CD4-positive, alpha-beta T cell treated with Interleukin-15 for 1 hour (primary cell): ENCODE data around the gene C5orf58.

Experiments used
- DNase-seq: peaks from one replicate; pipeline ENCODE4 v3.0.0-alpha.2; 2020

Gene C5orf58

DNA sequence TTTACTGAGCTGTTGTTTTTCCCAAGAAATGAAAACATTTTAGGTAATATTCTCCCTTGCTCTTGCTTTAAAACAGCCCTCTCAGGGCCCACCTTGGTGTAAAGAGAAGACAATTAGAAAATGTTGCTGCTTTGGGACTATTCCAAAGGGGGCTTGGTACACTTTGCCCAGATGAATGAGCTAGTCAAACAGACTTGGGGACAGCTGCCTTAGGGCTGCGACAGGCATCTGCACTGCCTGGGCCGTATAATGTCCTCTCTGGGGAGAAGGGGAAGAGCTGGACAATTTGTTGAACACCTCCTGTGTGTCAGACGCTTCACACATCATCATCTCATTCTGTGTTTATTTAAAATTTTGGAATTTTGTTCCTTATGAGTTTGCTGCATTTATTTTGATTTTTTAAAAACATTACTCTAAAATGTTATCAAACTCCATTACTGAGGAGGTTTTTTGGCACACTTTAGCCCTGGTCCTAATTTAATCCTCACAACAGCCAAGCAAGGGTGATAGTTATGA, 28.8 kb downstream of the C5orf58 start:
- no peak for DNase-seq

DNA sequence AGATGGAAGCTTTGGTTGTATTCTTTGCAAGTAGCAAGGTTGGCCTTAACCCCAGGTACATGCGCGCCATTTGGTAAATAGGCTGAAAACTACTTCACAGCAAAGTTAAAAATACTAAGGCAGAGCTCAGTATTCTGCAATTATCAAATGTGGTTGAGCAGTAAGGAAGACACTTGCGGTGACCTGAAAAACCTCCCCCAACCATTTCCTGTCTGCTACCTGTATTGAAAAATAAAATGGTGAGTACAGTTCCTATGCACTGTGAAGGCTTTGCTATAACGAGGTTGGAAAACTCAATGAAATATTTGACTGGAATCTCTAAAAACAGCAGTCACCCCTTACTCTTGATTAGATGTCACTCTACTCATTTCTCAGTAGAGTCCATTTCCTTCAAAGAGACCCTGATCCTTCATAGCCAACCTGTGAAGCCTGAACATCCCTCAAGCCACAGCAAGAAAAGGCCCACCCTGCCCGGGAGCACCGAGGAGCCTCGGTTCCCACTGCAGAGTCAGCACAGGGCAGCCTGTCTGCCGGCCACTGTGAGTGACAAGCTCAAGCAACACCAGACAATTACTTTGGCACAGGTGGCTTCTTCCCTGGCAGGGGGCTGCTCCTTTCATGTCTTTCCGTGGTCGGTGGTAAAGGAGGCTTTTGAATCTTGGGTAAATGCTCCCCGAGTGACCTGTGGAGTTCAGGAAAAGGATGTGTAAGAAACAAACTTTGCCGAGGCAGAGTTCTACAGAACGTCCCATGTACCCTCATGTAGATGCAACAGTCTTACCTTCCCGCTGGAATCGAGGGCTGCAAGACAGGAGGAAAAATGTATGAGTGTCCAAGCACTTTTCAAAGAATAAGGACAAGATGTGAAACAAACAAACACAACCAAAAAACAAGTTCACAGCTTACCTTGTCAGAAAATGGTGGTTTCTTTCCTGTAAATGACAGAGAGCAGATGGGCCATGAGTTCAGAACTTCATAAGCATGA, 29.6 kb downstream of the C5orf58 start:
- DNase-seq: peak; percentile 43

DNA sequence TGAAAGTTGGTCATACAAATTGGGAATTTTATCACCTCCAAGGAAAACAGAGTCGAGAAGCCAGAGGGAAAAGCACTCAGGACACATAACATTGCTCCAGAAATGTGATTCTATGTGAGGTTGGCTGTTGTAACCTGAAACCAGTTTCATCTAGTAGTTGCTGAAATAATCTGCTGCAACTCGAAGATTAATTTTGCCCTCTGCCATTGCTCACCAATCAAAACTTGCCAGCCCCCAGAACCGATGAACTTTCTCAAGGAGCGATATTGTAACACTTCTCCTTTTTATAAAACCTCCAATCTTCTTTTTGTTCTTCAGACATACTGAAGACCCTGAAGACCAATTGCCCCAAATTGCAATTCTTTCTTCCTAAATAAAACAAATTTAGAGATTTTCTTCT, 31.1 kb downstream of the C5orf58 start:
- no peak for DNase-seq

DNA sequence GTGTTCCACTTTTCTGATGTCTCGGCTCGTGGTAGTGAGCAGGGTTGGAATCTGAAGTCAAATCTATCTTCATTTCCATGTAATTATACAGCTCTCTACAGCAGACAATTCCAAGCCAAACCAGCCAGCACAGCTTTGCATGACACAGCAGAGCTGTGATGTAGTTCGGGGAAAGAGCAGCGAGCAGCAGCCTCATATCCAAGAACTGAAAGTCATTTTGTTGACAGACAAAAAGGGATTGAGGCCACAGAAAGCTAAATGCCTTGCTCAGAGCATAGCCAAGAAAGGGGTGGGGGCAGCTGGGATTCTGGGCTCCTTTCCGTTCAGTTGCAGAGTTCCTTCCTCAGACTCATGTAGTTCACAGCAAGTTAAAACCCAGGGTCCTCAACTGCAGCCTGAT, 32.7 kb downstream of the C5orf58 start:
- no peak for DNase-seq

DNA sequence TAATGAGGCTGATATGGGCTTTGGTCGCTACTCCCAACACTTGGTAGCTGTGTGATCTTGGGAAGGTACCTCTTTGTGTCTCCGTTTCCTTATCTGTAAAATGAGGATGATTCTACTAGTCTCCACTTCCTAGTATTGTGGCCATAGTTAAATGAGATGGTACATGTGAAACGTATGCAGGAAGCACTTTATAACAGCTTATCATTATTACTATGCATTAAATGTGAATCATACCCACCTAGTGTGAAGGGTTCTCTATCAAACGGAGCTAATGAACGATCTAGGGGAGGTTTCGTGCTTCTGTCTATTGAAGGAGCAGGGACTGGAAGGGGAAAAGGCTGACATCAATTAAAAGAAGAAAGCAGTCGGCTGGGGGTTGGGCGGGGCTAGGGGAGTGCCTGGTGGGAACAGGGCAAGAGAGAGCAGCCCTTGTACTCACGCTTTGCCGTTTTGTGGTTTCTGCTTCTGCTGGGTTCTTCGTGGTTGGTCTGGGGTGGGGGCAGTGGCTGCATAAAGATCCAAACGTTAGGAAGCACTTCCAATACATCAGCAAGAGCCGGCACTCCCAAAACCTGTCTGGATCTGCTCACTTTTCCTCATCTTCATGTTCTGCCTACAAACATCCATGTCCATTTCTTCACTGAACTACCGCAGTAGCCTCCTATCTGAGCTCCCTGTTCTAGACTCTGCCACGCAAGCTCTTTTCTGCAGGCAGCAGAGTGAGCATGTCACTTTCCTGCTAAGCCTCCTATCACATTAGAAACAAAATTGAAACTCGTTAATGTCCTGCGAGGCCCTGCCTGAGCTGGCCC, 34.0 kb downstream of the C5orf58 start:
- no peak for DNase-seq

DNA sequence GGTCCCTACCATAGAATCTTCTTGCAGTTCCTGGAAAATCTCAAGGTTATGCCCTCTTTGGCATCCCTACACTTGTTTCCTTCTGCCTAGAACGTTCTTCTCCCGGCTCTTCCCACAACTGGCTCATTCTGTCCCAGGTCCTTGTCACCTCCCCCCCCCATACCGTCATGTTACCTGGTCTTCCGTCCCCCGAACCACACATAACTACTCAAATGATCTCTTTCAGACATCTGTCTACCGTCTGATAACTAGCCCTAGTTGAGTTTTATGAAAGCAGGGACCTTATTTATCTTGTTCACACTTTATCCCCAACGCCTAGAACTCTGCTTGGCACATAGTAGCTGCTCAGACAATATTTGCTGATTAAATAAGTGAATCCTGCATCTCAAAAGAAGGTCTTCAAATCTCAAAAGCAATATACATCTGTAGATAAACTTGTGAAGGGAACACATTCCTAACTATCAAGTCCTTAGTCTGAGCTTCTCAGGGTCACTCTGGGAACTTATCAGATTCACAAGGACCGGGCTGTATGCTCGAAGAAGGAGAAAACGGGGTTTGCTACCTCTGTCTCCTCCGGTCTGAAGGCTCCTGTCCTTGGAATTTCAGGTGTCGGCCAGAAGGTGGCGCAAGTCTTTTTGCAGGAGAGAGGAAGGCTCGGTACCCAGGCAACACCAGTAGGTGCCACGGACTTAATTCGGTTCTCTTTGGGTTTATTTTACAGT, 34.8 kb downstream of the C5orf58 start:
- peak; percentile 85 for DNase-seq

DNA sequence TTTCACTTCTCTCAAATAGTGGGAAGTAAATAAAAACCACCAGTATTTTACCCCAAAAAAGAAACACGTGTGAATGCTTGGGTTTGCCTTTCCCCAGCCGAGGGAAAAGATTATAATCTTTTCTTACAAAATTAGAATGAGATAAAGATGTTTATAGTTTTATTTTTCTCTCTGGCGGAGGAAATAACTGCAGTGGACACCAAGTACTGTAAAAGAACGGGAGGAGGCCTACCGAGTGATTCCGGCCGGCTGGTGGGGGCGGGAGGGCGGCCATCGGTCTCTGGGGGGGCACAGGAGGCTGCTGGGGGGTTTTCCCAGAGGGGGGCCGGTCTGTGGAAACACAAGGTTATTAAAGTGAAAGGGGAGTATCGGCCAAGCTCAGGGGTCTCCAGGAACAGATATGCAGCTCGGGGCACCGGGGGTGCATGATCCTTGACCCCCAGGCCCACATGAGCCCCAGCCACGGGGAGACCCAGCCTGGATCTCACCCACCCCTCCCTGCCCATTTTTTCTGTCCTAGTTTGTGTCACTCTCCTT, 35.4 kb downstream of the C5orf58 start:
- DNase-seq: no peak

DNA sequence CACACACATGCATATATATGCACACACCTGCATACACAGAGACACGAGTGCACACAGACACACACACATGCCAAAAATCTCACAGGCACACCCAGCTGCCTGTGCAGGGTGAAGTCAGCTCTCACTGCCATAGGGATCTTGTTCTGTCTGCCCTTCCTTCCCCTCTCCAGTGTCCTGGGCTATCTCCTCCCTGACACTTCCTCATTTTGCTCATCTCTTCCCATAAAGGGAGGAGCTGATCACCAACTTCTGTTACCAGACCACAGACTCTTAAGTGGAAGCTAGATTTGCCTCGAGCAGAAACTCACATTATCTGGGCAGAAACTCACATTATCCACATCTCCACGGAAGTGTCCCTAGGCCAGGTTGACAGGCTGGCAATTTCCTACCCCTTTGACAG, 36.1 kb downstream of the C5orf58 start:
- DNase-seq: peak; percentile 47

DNA sequence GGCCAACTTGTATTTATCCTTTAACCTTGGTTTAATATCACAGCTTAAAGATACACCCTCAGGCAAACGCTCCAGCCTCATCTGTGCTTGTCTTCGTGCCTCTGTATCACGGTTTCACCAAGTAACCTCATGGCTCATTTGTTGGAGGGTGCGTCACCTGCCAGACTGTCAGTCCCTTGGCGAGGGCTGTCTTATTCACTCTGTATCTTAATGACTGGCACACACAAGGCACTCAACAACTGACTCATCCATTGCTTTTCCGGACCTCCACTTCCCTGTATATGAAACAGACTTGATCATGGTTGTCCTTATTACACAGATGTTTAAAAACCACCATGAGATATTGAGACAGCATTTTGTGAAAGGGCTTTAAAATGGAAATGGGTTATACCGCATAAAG, 36.8 kb downstream of the C5orf58 start:
- peak; percentile 64 for DNase-seq

DNA sequence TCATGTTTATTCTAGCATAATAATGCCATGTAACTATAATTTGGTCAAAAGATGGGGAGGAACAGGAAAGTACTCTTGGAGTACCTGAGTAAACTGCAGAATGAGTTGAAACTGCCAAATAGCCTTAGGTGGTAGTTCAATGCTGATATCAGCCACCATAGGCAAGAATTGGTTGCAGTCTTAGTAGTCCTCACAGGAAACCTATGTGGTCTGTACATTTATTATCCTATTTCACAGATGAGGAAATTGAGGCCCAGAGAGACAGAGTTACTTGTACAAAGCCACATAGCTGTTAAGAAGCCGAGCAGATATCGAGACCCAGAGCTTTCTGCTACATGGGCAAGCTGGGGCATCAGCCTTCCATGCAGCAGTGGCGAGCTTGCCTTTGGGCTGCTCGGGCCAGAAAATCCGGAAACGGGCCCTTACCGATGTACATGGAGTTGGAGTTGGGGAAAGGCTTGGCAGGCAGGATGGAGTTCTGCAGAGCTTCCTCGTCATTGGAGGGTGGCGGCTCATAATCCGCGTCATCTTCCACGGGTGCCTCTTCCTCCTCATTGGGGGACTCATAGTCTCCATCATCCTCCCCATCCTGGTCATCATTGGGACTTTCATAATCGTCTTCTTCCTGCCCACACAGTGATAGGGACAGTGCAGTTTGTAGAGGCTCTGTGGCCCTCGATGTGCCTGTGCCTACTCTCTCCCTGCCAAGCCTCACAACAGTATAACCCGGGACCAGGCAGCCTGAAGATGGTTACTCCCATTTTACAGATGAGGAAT, 37.7 kb downstream of the C5orf58 start:
- peak; percentile 47 for DNase-seq

DNA sequence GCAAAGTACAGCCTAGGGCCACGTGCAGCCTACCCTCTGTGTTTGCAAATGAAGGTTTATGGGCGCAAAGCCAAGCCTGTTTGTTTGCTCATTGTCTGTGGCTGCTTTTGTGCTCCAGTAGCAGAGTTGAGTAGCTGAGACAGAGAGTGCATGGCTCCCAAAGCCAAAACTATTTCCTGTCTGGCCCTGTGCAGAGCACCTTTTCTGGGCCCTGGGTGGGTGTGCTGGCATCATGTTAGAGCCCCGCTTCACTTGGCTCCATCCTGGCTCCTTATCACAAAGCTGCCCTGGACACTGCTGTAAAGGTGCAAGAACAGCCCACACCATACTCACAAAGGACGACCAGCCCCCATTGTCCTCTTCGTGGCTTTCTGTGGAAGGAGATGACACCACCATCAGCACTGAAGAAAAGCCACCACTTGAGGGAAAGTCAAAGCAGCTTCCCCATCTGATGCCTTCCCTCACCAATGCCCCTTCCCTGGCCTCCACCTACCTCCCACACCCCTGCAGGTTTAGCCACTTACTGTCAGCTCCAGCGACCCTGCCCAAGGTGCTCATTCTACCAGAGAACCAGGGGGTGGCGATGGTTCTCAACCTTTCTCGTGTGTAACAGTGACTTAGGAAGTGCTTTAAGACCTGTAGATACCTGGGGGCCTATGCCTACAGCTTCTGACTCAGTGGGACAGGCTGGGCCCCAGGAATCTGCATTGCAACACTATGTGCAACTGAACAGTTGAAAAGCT, 41.4 kb downstream of the C5orf58 start:
- DNase-seq: peak; percentile 69

DNA sequence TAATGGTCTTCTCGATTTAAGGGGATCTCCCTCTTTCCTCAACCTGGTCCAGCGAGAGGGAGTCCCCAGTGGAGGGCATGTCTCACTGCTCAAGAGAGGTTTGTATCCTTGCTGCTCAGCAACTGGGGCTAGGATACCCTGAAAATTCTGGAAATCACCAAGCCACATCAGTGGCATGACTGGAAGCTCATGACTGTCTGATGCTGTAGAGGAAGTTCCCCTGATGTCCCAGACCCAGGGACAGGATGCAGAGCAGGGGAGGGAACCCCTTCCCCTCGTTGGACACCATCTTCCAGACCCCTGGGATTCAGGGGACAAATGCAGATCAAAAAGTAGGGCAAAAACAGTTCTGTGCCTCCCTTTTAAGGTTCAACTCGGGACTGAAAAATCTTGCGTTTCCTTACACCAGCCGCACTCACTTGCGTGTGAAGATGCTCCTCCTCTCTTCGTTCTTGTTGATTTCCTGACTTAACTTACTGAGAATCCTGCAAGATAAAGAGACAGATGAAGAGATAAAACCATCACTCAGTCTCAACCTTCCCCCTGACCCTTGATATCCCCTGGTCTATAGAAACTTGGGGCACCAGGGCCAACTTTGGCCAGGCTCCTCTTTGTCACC, 42.7 kb downstream of the C5orf58 start:
- DNase-seq: peak; percentile 67

DNA sequence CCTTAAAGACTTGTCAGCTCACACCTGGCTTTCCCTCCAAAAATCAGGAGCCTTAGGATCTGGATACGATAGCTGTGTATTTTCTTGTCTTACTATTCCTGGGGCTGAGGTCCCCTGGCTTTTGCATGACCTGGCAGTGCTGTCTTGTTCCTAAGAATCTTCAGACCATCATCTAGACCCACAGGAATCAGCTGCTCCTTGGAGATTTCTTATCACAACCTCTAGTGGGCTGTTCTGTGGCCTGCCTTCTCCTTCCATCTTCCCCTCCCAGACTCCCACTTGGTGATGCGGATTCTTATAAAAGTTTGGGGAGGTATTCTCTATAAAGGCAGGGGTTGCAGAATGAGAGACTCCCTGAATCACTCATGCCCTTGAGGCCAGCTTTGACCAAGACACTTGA, 43.4 kb downstream of the C5orf58 start:
- no peak for DNase-seq

DNA sequence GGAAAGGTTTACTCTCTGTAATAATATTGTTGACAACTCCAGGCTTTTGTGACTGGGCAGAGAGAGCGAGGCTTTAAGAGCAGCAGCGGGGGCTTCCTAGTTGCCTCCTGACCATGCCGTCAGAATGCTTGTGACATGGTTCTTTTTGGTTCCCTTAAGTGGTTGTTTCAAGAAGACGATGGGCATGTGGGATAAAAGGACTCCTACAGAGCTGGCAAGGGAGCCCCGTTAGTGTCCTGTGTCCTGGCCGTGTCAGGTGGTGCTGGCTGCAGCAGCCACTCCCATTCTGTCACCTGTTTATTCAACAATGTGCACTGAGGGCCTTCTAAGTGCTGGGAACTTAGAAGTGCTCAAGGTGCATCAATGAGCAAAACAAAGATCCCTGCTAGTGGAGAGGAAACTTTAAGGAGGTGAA, 45.1 kb downstream of the C5orf58 start:
- no peak for DNase-seq

DNA sequence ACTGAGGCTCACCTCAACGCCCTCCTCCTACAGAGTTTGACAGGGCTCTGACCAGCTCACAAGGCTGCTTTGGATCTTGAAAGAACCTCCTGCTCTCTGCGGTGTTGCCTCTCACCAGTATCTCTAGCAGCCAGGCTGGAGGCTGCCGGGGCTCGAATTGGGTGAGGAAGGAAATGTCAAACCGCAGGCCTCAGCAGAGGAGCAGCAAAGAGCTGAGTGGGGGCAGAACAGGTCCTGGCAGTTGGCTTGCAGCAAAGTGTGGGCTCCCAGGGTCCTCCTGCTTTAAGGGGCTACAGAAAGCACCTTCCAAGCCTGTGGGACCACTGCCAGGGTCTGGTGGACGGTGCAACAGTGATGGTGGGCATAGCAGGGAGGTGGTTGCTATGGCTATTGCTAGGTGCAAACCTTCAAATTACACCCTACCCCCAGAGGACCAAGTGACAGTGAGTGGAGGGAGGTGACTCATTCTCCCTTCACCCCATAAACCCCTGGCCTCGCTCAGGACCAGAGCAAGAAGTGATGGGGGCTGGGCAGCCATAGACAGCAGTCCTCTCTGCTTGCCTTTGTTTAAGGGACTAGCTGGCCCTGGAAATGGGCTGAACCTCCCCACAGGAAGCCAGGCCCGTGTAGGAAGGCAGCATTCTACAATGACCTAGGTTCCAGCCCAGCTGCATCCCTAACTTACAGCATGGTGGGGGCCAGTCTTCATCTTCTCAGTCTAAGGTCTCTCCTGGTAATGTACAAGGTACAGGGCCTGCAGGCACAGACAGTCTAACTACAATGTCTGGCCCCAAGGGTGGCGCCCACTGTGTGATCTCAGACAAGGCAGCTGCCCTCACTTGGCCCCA, 46.0 kb downstream of the C5orf58 start:
- peak; percentile 87 for DNase-seq

DNA sequence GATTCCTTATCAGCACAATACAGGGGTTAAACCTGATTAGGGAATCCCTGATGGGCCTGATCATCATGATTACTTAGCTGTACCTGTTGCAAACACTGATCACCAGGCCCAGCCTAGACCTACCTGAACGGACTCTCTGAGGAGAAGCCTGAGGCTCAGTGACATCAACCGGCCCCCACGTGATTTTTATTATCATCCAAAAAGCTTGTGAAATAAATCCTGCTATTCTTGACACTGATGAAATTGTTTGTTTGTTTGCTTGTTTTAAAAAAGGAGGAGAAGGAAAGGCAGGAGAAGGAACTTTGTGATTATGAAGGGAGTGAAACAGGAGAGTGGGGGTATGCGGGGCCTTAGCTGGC, 46.7 kb downstream of the C5orf58 start:
- DNase-seq: no peak

DNA sequence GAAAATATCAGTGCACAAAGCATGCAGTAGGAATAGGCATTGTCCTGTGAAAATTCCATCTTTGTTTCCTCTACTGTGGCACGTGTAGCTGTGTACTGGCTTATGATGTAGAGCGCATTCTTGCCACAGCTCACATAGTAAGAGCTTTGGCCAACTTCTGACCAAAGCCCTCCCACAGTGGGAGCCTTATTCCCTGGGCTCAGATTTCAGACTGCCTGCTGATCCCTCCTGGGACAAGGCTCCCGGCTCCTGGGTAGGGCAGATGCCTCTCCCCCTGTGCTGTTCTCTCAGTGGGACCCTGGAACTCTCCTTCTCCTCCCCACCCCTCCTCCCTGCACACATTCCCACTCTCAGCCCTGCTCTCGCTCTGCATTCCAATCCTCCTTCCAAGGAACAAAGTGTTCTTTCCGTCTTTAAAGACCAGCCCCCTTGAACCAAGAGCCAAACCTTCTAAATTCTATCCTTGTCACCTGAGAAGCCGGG, 47.3 kb downstream of the C5orf58 start:
- no peak for DNase-seq

DNA sequence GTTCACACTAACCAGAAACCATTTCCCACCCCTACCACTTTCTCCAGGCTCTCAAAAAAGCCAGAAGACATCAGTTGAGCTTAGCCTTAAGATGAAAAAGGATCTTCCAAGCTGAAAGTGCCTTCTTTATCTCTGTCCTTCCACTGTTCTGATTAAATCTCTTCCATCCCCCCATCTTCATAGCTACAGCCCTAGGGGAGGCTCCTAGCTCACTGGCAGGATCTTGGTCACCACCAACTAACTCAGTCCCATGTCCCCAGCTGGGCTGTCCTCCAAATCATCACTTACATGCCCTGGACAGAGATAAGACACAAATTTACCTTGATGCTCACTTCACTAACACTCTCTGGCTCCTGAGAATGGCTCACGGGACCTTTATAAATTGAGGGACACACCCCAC, 50.5 kb downstream of the C5orf58 start:
- no peak for DNase-seq

DNA sequence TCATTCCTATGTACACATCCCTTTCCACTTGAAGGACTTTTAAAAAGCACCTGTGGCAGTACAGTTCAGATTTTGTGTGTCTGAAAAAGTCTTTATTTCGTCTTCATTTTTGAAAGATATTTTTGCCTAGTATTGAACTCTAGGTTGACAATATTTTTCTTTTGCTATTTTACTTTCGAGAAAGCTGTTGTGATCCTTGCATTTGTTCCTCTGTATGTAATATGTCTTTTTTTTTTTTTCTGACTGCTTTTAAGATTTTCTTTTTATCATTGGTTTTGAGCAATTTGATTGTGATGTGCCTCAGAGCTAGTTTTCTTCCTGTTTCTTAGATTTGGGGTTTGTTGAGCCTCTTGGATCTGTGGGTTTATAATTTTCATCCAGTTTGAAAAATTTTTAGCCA, 51.4 kb downstream of the C5orf58 start:
- no peak for DNase-seq

DNA sequence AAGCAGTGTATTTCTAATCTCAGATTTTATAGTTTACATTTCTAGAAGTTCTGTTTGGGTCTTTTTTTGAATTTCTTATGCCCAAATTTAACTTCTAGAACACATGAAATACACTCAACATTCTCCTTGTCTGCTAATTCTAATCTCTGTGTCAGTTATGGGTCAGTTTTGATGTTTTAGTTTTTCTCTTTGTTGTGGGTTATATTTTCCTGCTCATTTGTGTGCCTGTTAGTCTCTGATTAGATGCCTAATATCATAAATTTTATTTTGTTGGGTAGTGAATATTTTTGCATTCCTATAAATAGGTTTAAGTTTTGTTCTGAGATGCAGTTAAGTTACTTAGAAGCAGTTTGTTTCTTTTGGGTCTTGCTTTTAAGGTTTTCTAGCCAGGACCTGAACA, 52.4 kb downstream of the C5orf58 start:
- no peak for DNase-seq
